K562 (cell line): ENCODE results near the gene DAB2IP. TPM values are rescaled to one million over a fixed set of nuclear protein-coding genes. Genes with fewer than 3 reads are reported as not detected.

Source experiments
- ATAC-seq: fragments of 200-7000 bp; cut with Tn5 transposase; 3 replicates; pipeline ENCODE4 v1.9.1; 2020; ENCODE audit warnings: moderate library complexity
- BruUV-seq: library from RNA; stranded (reverse); fragments of 400-500 nt; replicated peaks from 2 replicates; lab custom pipeline; 2021; lab: Mats Ljungman, UMichigan
- CTCF ChIA-PET: fragments of 300-600 bp; formaldehyde crosslinking; extraction: SDS; loops from one replicate; lab custom pipeline; 2021; ENCODE audit warnings: low intra/inter-chr PET ratio; lab: Yijun Ruan, JAX
- POLR2A ChIA-PET: fragments of 300-600, 350-650 bp; sonication (Branson Sonifier 250); formaldehyde crosslinking; extraction: SDS; loops from one replicate; lab custom pipeline; 2021; ENCODE audit warnings: antibody characterized with exemption, inconsistent platforms; lab: Yijun Ruan, JAX
- DNase-seq, 4 experiments: peaks; one replicate each; pipeline versions ENCODE4 v3.0.0 to v3.0.0-alpha.2; 2011 to 2018; ENCODE audit warnings: low spot score in 3 of 4, mixed read lengths in 3 of 4; ENCODE audit errors: extremely low read depth in 1 of 4
- FAIRE-seq: peaks from 2 replicates; lab custom pipeline; 2011; peaks lifted over from hg19 to GRCh38; lab: Jason Lieb, UNC
- H2AFZ ChIP-seq: 2 replicates; pipeline ENCODE4 v1.6.0; 2011; ENCODE audit warnings: low read depth, low read length, control low read depth, inconsistent platforms
- H3K27ac ChIP-seq: fragments of 200-600 bp; 3 replicates; pipeline ENCODE4 v1.8.0; 2011; ENCODE audit warnings: low read depth, mild to moderate bottlenecking, control low read depth, inconsistent platforms, low read length, moderate library complexity, mixed read lengths; ENCODE audit errors: extremely low read depth
- H3K27me3 ChIP-seq, 2 experiments: fragments of 300-600 bp in 1 of 2; 2 replicates in 1 of 2; 3 replicates in 1 of 2; pipeline versions ENCODE4 v1.6.0 to v1.8.0; 2011; ENCODE audit warnings: inconsistent platforms in 2 of 2, low read length in 2 of 2, mild to moderate bottlenecking in 1 of 2, mixed read lengths in 1 of 2, moderate library complexity in 1 of 2; ENCODE audit not compliant: control insufficient read depth in 2 of 2, insufficient read depth in 2 of 2
- H3K36me3 ChIP-seq: fragments of 300-600 bp; 3 replicates; pipeline ENCODE4 v1.8.0; 2011; ENCODE audit warnings: mild to moderate bottlenecking, low read length, inconsistent platforms; ENCODE audit not compliant: control insufficient read depth, insufficient read depth
- H3K4me1 ChIP-seq, 2 experiments: fragments of 200-600 bp in 1 of 2; replicated peaks in 1 of 2; 2 replicates in 1 of 2; 3 replicates in 1 of 2; pipeline versions ENCODE4 v1.5.1 to v1.8.0; 2011; ENCODE audit warnings: inconsistent platforms in 2 of 2, low read length in 2 of 2, mild to moderate bottlenecking in 1 of 2, mixed read lengths in 1 of 2, moderate library complexity in 1 of 2; ENCODE audit not compliant: control insufficient read depth in 2 of 2, insufficient read depth in 2 of 2
- H3K4me2 ChIP-seq: 2 replicates; pipeline ENCODE4 v1.6.1; 2011; ENCODE audit warnings: low read length, control low read depth, inconsistent platforms, mixed read lengths; ENCODE audit not compliant: insufficient read depth
- H3K4me3 ChIP-seq: fragments of 200-600 bp; sonication (generic), shearing (Covaris generic); 2 replicates; pipeline ENCODE4 v1.5.1; 2016; ENCODE audit warnings: control low read depth, inconsistent platforms
- H3K79me2 ChIP-seq: fragments of 200-600 bp; 3 replicates; pipeline ENCODE4 v1.8.0; 2011; ENCODE audit warnings: low read length, inconsistent platforms; ENCODE audit not compliant: control insufficient read depth, insufficient read depth
- H3K9ac ChIP-seq, 2 experiments: 2 replicates each; pipeline versions ENCODE4 v1.6.0 to v1.6.1; 2011; ENCODE audit warnings: low read depth in 2 of 2, low read length in 2 of 2, control low read depth in 1 of 2, inconsistent platforms in 1 of 2, mild to moderate bottlenecking in 1 of 2, mixed read lengths in 1 of 2; ENCODE audit not compliant: insufficient read depth in 1 of 2
- H3K9me1 ChIP-seq: one replicate; pipeline ENCODE4 v1.6.0; 2011; ENCODE audit warnings: inconsistent platforms, mild to moderate bottlenecking, low read length, moderate library complexity; ENCODE audit not compliant: control insufficient read depth, insufficient read depth
- H3K9me3 ChIP-seq: replicated peaks from 2 replicates; pipeline ENCODE4 v1.5.1; 2011; ENCODE audit warnings: low read depth, low read length, inconsistent platforms; ENCODE audit not compliant: control insufficient read depth, insufficient read depth
- H4K20me1 ChIP-seq: replicated peaks from 2 replicates; pipeline ENCODE4 v1.6.1; 2011; ENCODE audit warnings: low read length, inconsistent platforms, mixed read lengths; ENCODE audit not compliant: control insufficient read depth, insufficient read depth
- ATF3 ChIP-seq, 2 experiments: fragments of 450-650 bp in 1 of 2; sonication (generic) in 1 of 2; formaldehyde crosslinking in 1 of 2; IDR thresholded peaks in 1 of 2; conservative IDR thresholded peaks in 1 of 2; 2 replicates each; pipeline versions ENCODE4 v1.6.1 to v1.8.1; 2016 to 2023; ENCODE audit warnings: mild to moderate bottlenecking in 2 of 2, moderate library complexity in 2 of 2, inconsistent platforms in 1 of 2, missing genetic modification reagents in 1 of 2
- CHD1 ChIP-seq: fragments of 200-600 bp; sonication (generic); IDR thresholded peaks from one replicate; pipeline ENCODE4 v1.6.1; 2012; ENCODE audit warnings: mild to moderate bottlenecking, moderate library complexity, low read length, inconsistent platforms
- EP400 ChIP-seq: fragments of 450-650 bp; IDR thresholded peaks from 2 replicates; pipeline ENCODE4 v1.6.1; 2017; ENCODE audit warnings: antibody characterized with exemption, mild to moderate bottlenecking, moderate library complexity
- ESRRB ChIP-seq: fragments of 250-450 bp; sonication (Bioruptor Pico); IDR thresholded peaks from 2 replicates; pipeline ENCODE4 v1.5.0; 2020; ENCODE audit warnings: mild to moderate bottlenecking, moderate library complexity, borderline replicate concordance
- SNRNP70 ChIP-seq: fragments of 200-400 bp; formaldehyde crosslinking; optimal IDR thresholded peaks from 2 replicates; pipeline ENCODE3; 2017; ENCODE audit warnings: low read depth, low read length
- ZNF165 ChIP-seq: fragments of 250-450 bp; sonication (Bioruptor Pico); IDR thresholded peaks from 2 replicates; pipeline ENCODE4 v1.4.0; 2020; ENCODE audit warnings: borderline replicate concordance
- WGBS: fragments of 100-300 bp; shearing (Covaris generic); methylation state at CpG from one replicate; pipeline ENCODE4 v1.1.6; 2016; ENCODE audit warnings: low coverage, mixed read lengths; ENCODE audit not compliant: insufficient coverage; ENCODE audit errors: missing lambda C conversion rate; 5-methylcytosine and 5-hydroxymethylcytosine counted together
- in situ Hi-C: fragments of 300-500 bp; cut with MboI; formaldehyde crosslinking; loops from 4 replicates; pipeline ENCODE4 v1.15.0; 2018; ENCODE audit warnings: inconsistent platforms, mixed read lengths
- intact Hi-C: fragments of 100-400 bp; cut with micrococcal nuclease; formaldehyde crosslinking; loops from 2 replicates; pipeline ENCODE4 v1.14.2; 2022
- polyA plus RNA-seq, 8 experiments: library from polyadenylated mRNA; depleted of rRNA in 4 of 8; stranded (reverse) in 5 of 8; unstranded in 3 of 8; fragments of >200 nt; fragmentation: Nextera tagmentation in 2 of 8; fragmentation: Illumina TruSeq in 1 of 8; extraction: Ambion mirVana in 2 of 8; extraction: Trizol in 1 of 8; gene quantifications; 2 replicates each; pipeline versions ENCODE4 v1.2.1 to v1.2.3, GENCODE V29; 2011 to 2014; ENCODE audit warnings: inconsistent platforms in 1 of 8, missing spikeins in 1 of 8
- total RNA-seq, 7 experiments: library from RNA; depleted of rRNA in 6 of 7; stranded (reverse); fragments of >200 nt in 6 of 7; fragmentation: Illumina TruSeq in 2 of 7; extraction: Trizol in 2 of 7; gene quantifications; 2 replicates each; pipeline versions ENCODE4 v1.2.1 to v1.2.3, GENCODE V29; 2011 to 2021; ENCODE audit warnings: low replicate concordance in 1 of 7

Gene DAB2IP
- total and polyA plus RNA-seq, 9 of the 15 experiments (the other 6 are each of a cell fraction or from before 2014, with no cell fraction given) = 0.04 to 0.31 (median 0.08) TPM; not detected in 5

GRCh38 chr9:121721770-121722169, 70.3 kb downstream of the DAB2IP start:
- Histone ChIP-seq H3K27me3 (peaks cover 8 to 57% of the 10 kb centered on the region in 2 experiments; a peak in 4 of 5 replicates), H3K9me3 (no peaks in the 10 kb centered on the region), H3K27ac (no peak overlapping the region), H4K20me1 (peaks cover 10% of the 10 kb centered on the region; the same call in 1 of the 2 replicates), H3K4me1 (no peaks in the 10 kb centered on the region), H3K79me2 (no peaks in the 10 kb centered on the region), H3K4me3 (no peak overlapping the region), H3K9ac (no peak overlapping the region), H3K9me1 (no peaks in the 10 kb centered on the region), H3K4me2 (no peak overlapping the region), H2AFZ (no peak overlapping the region), H3K36me3 (no peaks in the 10 kb centered on the region)
- FAIRE-seq (no peak), ATAC-seq (no peak), DNase-seq (no peak)
- no TSS peak for BruUV-seq
- ChIA-PET CTCF (no interaction called here), POLR2A (interaction anchor here (0.6 to 0.8 kb wide), 3 partner anchors 10 to 127 kb away, joined by 3 to 5 read pairs (median 4); no protein-coding TSS in a partner anchor)
- TF ChIP-seq CHD1 (no peak), EP400 (no peak), ZNF165 (CRISPR knock-in tag) (no peak), SNRNP70 (no peak)
- intact Hi-C loops (no loop called here), in situ Hi-C loops (no loop called here)
- 0% methylated on average over 7 of the region's 7 CpGs for WGBS

GRCh38 chr9:121725008-121725775, 73.8 kb downstream of the DAB2IP start:
- H3K27me3 ChIP-seq = peaks cover 0 to 34% of the 10 kb centered on the region in 2 experiments; a peak in 4 of 5 replicates
- no TSS peak for BruUV-seq
- no peaks in the 10 kb centered on the region for H3K9me1 ChIP-seq
- H3K79me2 ChIP-seq = no peaks in the 10 kb centered on the region
- no peak for DNase-seq
- H3K9ac ChIP-seq = no peak overlapping the region
- FAIRE-seq = no peak
- H3K36me3 ChIP-seq = no peaks in the 10 kb centered on the region
- no peak for TF ChIP-seq ESRRB (CRISPR knock-in tag)
- TF ChIP-seq ATF3 (IDR thresholded peaks at IDR 0.05) = 0 out of 2 replicates have a peak, but pooled peaks have one; percentile 22
- no peak for TF ChIP-seq ATF3 (CRISPR knock-in tag; conservative IDR thresholded peaks at IDR 0.05)
- in situ Hi-C loops = no loop called here
- under 1% methylated on average over 19 of the region's 21 CpGs for WGBS
- no peak overlapping the region for H3K27ac ChIP-seq
- H3K4me2 ChIP-seq = no peak overlapping the region
- ChIA-PET CTCF (no interaction called here), POLR2A (no interaction called here)
- H3K4me3 ChIP-seq = no peak overlapping the region
- no peak overlapping the region for H2AFZ ChIP-seq
- no peaks in the 10 kb centered on the region for H3K4me1 ChIP-seq
- intact Hi-C loops = no loop called here
- no peaks in the 10 kb centered on the region for H3K9me3 ChIP-seq
- ATAC-seq = no peak
- H4K20me1 ChIP-seq = 0 out of 2 replicates have a peak, but pooled peaks cover 3% of the 10 kb centered on the region
